Heart left ventricle (tissue), 13 donors: ENCODE measurements around the gene BFSP2.

ENCODE experiments used
- CTCF ChIP-seq, 12 donors: fragments of 200-600 bp; sonication (generic) in 4 of 12; IDR thresholded peaks; one replicate each; pipeline versions ENCODE4 v1.5.0 to v1.8.0; 2018 to 2022; ENCODE audit warnings: antibody characterized with exemption in 12 of 12, mild to moderate bottlenecking in 5 of 12
- POLR2A ChIP-seq, 2 donors: fragments of 450-650 bp; IDR thresholded peaks; one replicate each; pipeline ENCODE4 v1.6.1; 2017; ENCODE audit warnings: antibody characterized with exemption in 2 of 2, mild to moderate bottlenecking in 2 of 2, moderate library complexity in 2 of 2
- donor health status: ischemic (EF 13 %, LVEDD 7.1; RV severe dilation, severe dysfunction).
- donor health status: DM: no; HTN: yes; CAD: no.
- donor health status: DM: no; HTN: no; CAD: no.
- donor health status: ischemic (EF 25% LVEDD 6.9; RV normal size, moderate dysfunction).
- donor health status: ischemic (EF 25% LVEDD 5.7; RV mildly dilated, moderate dysfunction).
- donor health status: ischemic (EF 35%, LVEDD 5.7; RV mildly dilated, moderate dysfunction).
- donor health status: nonischemic (EF 11% LVEDD 7.7; RV severe dilation, severe dysfunction).
- donor health status: DM: yes; HTN: yes; CAD: no.
- donor health status: PGD.
- donor health status: ischemic (EF 29% LVEDD 5.4; RV normal size, mild dysfunction).
- donor health status: nonischemic (EF 23%, LVEDD 6.1; RV moderate dilation, normal function).

GRCh38 chr3:133394561-133395311 is 5.1 kb upstream of the BFSP2 start:
- TF ChIP-seq CTCF (IDR thresholded peaks at IDR 0.05): no peak
- TF ChIP-seq POLR2A (IDR thresholded peaks at IDR 0.05): no peak
